Smooth muscle cell (in vitro differentiated cells): ENCODE results near the gene RPL23. TPM values are rescaled to one million over a fixed set of nuclear protein-coding genes. Genes with fewer than 3 reads are reported as not detected.
A peak's percentile ranks its signal among the peaks of the same experiment; 100 is the strongest.

ENCODE experiments used
- DNase-seq: peaks from one replicate; lab custom pipeline; 2025; ENCODE audit not compliant: unreplicated experiment; lab: John Stamatoyannopoulos, UW
- H2AFZ ChIP-seq: fragments of 200-600 bp; sonication (generic); 2 replicates; pipeline ENCODE4 v1.6.0; 2016; ENCODE audit warnings: antibody characterized with exemption, low read depth, mild to moderate bottlenecking
- H3F3A ChIP-seq: fragments of 200-600 bp; sonication (generic); 2 replicates; pipeline ENCODE4 v1.6.0; 2017; ENCODE audit warnings: antibody characterized with exemption, low read depth
- H3K27ac ChIP-seq: fragments of 200-600 bp; sonication (generic); 2 replicates; pipeline ENCODE4 v1.5.1; 2016; ENCODE audit warnings: low read depth, mild to moderate bottlenecking
- H3K27me3 ChIP-seq: fragments of 200-600 bp; sonication (generic); 2 replicates; pipeline ENCODE4 v1.6.1; 2016; ENCODE audit warnings: low read depth, mild to moderate bottlenecking
- H3K36me3 ChIP-seq: fragments of 200-600 bp; sonication (generic); 2 replicates; pipeline ENCODE4 v1.5.1; 2016; ENCODE audit warnings: low read depth
- H3K4me1 ChIP-seq: fragments of 200-600 bp; sonication (generic); 2 replicates; pipeline ENCODE4 v1.5.1; 2016; ENCODE audit warnings: low read depth
- H3K4me2 ChIP-seq: fragments of 200-600 bp; sonication (generic); 2 replicates; pipeline ENCODE4 v1.6.0; 2016; ENCODE audit warnings: mild to moderate bottlenecking
- H3K4me3 ChIP-seq: fragments of 200-600 bp; sonication (generic); 2 replicates; pipeline ENCODE4 v1.5.1; 2016; ENCODE audit warnings: mild to moderate bottlenecking
- H3K79me2 ChIP-seq: fragments of 200-600 bp; sonication (generic); 2 replicates; pipeline ENCODE4 v1.6.0; 2016; ENCODE audit warnings: low read depth, mild to moderate bottlenecking
- H3K9ac ChIP-seq: fragments of 200-600 bp; sonication (generic); 2 replicates; pipeline ENCODE4 v1.6.0; 2016; ENCODE audit warnings: low read depth
- H3K9me3 ChIP-seq: fragments of 200-600 bp; sonication (generic); replicated peaks from 2 replicates; pipeline ENCODE4 v1.5.1; 2016; ENCODE audit warnings: low read depth
- H4K20me1 ChIP-seq: fragments of 200-600 bp; sonication (generic); 2 replicates; pipeline ENCODE4 v1.6.0; 2016; ENCODE audit warnings: low read depth
- CTCF ChIP-seq: fragments of 200-600 bp; sonication (generic); IDR thresholded peaks from 2 replicates; pipeline ENCODE4 v1.5.1; 2017; ENCODE audit warnings: borderline replicate concordance, mild to moderate bottlenecking, antibody characterized with exemption; ENCODE audit not compliant: insufficient read depth, poor library complexity, severe bottlenecking
- whole genome bisulfite sequencing: methylation state at CpG from one replicate; pipeline ENCODE4 v1.1.7; 2016; ENCODE audit warnings: low lambda C conversion rate; 5-methylcytosine and 5-hydroxymethylcytosine counted together
- polyA plus RNA-seq: library from polyadenylated mRNA; unstranded; fragments of >200 nt; fragmentation: Nextera tagmentation; extraction: Ambion mirVana; gene quantifications from 2 replicates; pipeline ENCODE4 v1.2.1, GENCODE V29; 2016
- total RNA-seq: library from RNA; depleted of rRNA; stranded (reverse); fragments of >200 nt; gene quantifications from 2 replicates; pipeline ENCODE4 v1.2.3, GENCODE V29; 2014

The RPL23 gene
- total and polyA plus RNA-seq, 2 experiments from 2014 or later = 435 to 1,715 TPM

GRCh38 chr17:38824899-38825761 is 28.4 kb downstream of the RPL23 start, which contains the start of gene CWC25:
Gene CWC25, minus strand, starts transcription at chr17:38825321. Its CDS starts 138 bp downstream, at chr17:38825183.
- DNase-seq = peak; percentile 94
- H2AFZ ChIP-seq = peak within 1 kb of the TSS; percentile 81
- no peaks in the 10 kb centered on the region for H3K27me3 ChIP-seq
- H4K20me1 ChIP-seq = no peaks in the 10 kb centered on the region
- H3K4me3 ChIP-seq = peak within 1 kb of the TSS; percentile 80
- H3F3A ChIP-seq = peaks cover 7% of the 10 kb centered on the region
- peak within 1 kb of the TSS; percentile 100 for H3K27ac ChIP-seq
- TF ChIP-seq CTCF = no peak
- peak within 1 kb of the TSS; percentile 99 for H3K9ac ChIP-seq
- WGBS = 2% methylated on average over 54 of the region's 55 CpGs
- H3K4me1 ChIP-seq = peaks cover 14% of the 10 kb centered on the region
- peaks cover 41% of the 10 kb centered on the region for H3K79me2 ChIP-seq
- H3K4me2 ChIP-seq = peak within 1 kb of the TSS; percentile 86
- H3K36me3 ChIP-seq = peaks cover 4% of the 10 kb centered on the region
- no peaks in the 10 kb centered on the region for H3K9me3 ChIP-seq

- H3F3A ChIP-seq = no peaks in the 10 kb centered on the region
- no peaks in the 10 kb centered on the region for H3K4me1 ChIP-seq
- no peak overlapping the region for H2AFZ ChIP-seq
- H3K36me3 ChIP-seq = peaks cover 21% of the 10 kb centered on the region
- H3K27ac ChIP-seq = no peak overlapping the region
- TF ChIP-seq CTCF = peak; percentile 15
- no peaks in the 10 kb centered on the region for H3K27me3 ChIP-seq
- WGBS = 89% methylated on average over 8 of the region's 8 CpGs
- DNase-seq = no peak
- H3K9me3 ChIP-seq = no peaks in the 10 kb centered on the region
- peaks cover 17% of the 10 kb centered on the region for H4K20me1 ChIP-seq
- peaks cover 29% of the 10 kb centered on the region for H3K79me2 ChIP-seq
- H3K9ac ChIP-seq = no peak overlapping the region
- H3K4me2 ChIP-seq = no peak overlapping the region
- no peak overlapping the region for H3K4me3 ChIP-seq
These were observed 37.8 kb downstream of the RPL23 start for GRCh38 chr17:38815576-38816193.

GRCh38 chr17:38809828-38810227 is 43.7 kb downstream of the RPL23 start:
- DNase-seq = no peak
- WGBS = 95% methylated on average over 7 of the region's 7 CpGs
- H3K36me3 ChIP-seq = peaks cover 25% of the 10 kb centered on the region
- H3F3A ChIP-seq = no peaks in the 10 kb centered on the region
- no peaks in the 10 kb centered on the region for H4K20me1 ChIP-seq
- no peak for TF ChIP-seq CTCF
- H3K4me1 ChIP-seq = no peaks in the 10 kb centered on the region
- H2AFZ ChIP-seq = no peak overlapping the region
- H3K4me2 ChIP-seq = no peak overlapping the region
- H3K79me2 ChIP-seq = no peaks in the 10 kb centered on the region
- H3K9ac ChIP-seq = no peak overlapping the region
- no peak overlapping the region for H3K4me3 ChIP-seq
- H3K27me3 ChIP-seq = no peaks in the 10 kb centered on the region
- no peak overlapping the region for H3K27ac ChIP-seq
- H3K9me3 ChIP-seq = no peaks in the 10 kb centered on the region
